OCI-LY7 (cell line): Measurements from ENCODE around the gene FSD1L. TPM values are rescaled to one million over a fixed set of nuclear protein-coding genes. Genes with fewer than 3 reads are reported as not detected.

Experiments
- BruUV-seq: library from RNA; stranded (reverse); fragments of 400-500 nt; replicated peaks from 2 replicates; lab custom pipeline; 2021; lab: Mats Ljungman, UMichigan
- CTCF ChIA-PET: fragments of 300-600 bp; sonication (Branson Sonifier 250); formaldehyde crosslinking; loops from one replicate; lab custom pipeline; 2022; ENCODE audit warnings: antibody characterized with exemption; ENCODE audit not compliant: unreplicated experiment; lab: Charles Lee
- POLR2A ChIA-PET: fragments of 300-600 bp; sonication (Branson Sonifier 250); formaldehyde crosslinking; loops from one replicate; lab custom pipeline; 2022; ENCODE audit warnings: antibody characterized with exemption; lab: Charles Lee
- DNase-seq: peaks from one replicate; pipeline ENCODE4 v3.0.0-alpha.2; 2015; ENCODE audit warnings: low spot score
- H2AFZ ChIP-seq: fragments of 200-600 bp; sonication (generic), shearing (Covaris generic); 2 replicates; pipeline ENCODE4 v1.6.1; 2014; ENCODE audit warnings: mild to moderate bottlenecking, antibody characterized with exemption, low read length, moderate library complexity
- H3K27ac ChIP-seq: fragments of 200-600 bp; sonication (generic); 2 replicates; pipeline ENCODE4 v1.5.1; 2014; ENCODE audit warnings: mixed run types, low read depth, mild to moderate bottlenecking, moderate library complexity, low read length, inconsistent platforms; ENCODE audit not compliant: poor library complexity, severe bottlenecking
- H3K36me3 ChIP-seq: fragments of 200-600 bp; sonication (generic); 2 replicates; pipeline ENCODE4 v1.6.1; 2014; ENCODE audit warnings: mild to moderate bottlenecking, antibody characterized with exemption, low read length, moderate library complexity, mixed read lengths; ENCODE audit not compliant: insufficient read depth
- H3K4me1 ChIP-seq: fragments of 200-600 bp; sonication (generic); 2 replicates; pipeline ENCODE4 v1.5.1; 2014; ENCODE audit warnings: mild to moderate bottlenecking, low read length; ENCODE audit not compliant: insufficient read depth, poor library complexity, severe bottlenecking
- H3K4me2 ChIP-seq: fragments of 200-600 bp; sonication (generic); 2 replicates; pipeline ENCODE4 v1.6.1; 2014; ENCODE audit warnings: mild to moderate bottlenecking, low read length
- H3K4me3 ChIP-seq: fragments of 200-600 bp; sonication (generic); 2 replicates; pipeline ENCODE4 v1.5.1; 2014; ENCODE audit warnings: mild to moderate bottlenecking, low read depth, low read length; ENCODE audit not compliant: poor library complexity, severe bottlenecking
- H3K79me2 ChIP-seq: fragments of 200-600 bp; sonication (generic); 2 replicates; pipeline ENCODE4 v1.6.1; 2016; ENCODE audit warnings: low read depth, mild to moderate bottlenecking, low read length, moderate library complexity, mixed read lengths; ENCODE audit not compliant: insufficient read depth
- H3K9me2 ChIP-seq: fragments of 200-600 bp; sonication (generic); 2 replicates; pipeline ENCODE4 v1.6.1; 2016; ENCODE audit warnings: mild to moderate bottlenecking, low read length, mixed read lengths; ENCODE audit not compliant: insufficient read depth
- H3K9me3 ChIP-seq: fragments of 200-600 bp; sonication (generic); 2 replicates; pipeline ENCODE4 v1.6.1; 2014; ENCODE audit warnings: mild to moderate bottlenecking, mixed run types, low read length, mixed read lengths
- H4K20me1 ChIP-seq: fragments of 200-600 bp; sonication (generic); 2 replicates; pipeline ENCODE4 v1.6.1; 2014; ENCODE audit warnings: mild to moderate bottlenecking, antibody characterized with exemption, low read length, moderate library complexity, mixed read lengths; ENCODE audit not compliant: insufficient read depth
- CTCF ChIP-seq: fragments of 200-600 bp; sonication (generic); conservative IDR thresholded peaks from 2 replicates; pipeline ENCODE4 v1.5.1; 2014; ENCODE audit warnings: mild to moderate bottlenecking, antibody characterized with exemption, low read length, moderate library complexity, mixed read lengths
- EZH2phosphoT487 ChIP-seq: fragments of 200-600 bp; sonication (generic); IDR thresholded peaks from 2 replicates; pipeline ENCODE4 v1.6.1; 2018; ENCODE audit warnings: low read depth, borderline replicate concordance, mild to moderate bottlenecking, mixed run types, antibody characterized with exemption, low read length, moderate library complexity, mixed read lengths
- intact Hi-C: fragments of 100-400 bp; cut with micrococcal nuclease; formaldehyde crosslinking; loops from one replicate; pipeline ENCODE4 v1.10.0; 2022; ENCODE audit not compliant: unreplicated experiment
- total RNA-seq, 2 experiments: library from RNA; depleted of rRNA in 1 of 2; stranded (reverse); fragments of >200 nt in 1 of 2; shearing (Covaris generic) in 1 of 2; gene quantifications; 2 replicates each; pipeline ENCODE4 v1.2.3, GENCODE V29; 2014 to 2022

The FSD1L gene
- total RNA-seq, 2 experiments from 2014 or later, result 4.4 to 7.9 TPM

- intact Hi-C loops, result no loop called here
- no peak overlapping the region for H3K4me2 ChIP-seq
- H3K4me1 ChIP-seq, result no peaks in the 10 kb centered on the region
- POLR2A ChIA-PET, result no interaction called here
- H3K27ac ChIP-seq, result no peak overlapping the region
- H4K20me1 ChIP-seq, result no peaks in the 10 kb centered on the region
- no TSS peak for BruUV-seq
- no peak overlapping the region for H2AFZ ChIP-seq
- no peak overlapping the region for H3K4me3 ChIP-seq
- no peak for DNase-seq
- TF ChIP-seq CTCF (no peak), EZH2phosphoT487 (no peak)
- peaks cover 43% of the 10 kb centered on the region for H3K36me3 ChIP-seq
- CTCF ChIA-PET, result no interaction called here
- no peaks in the 10 kb centered on the region for H3K9me3 ChIP-seq
- H3K9me2 ChIP-seq, result peaks cover 3% of the 10 kb centered on the region; the same call in 1 of the 2 replicates
- no peaks in the 10 kb centered on the region for H3K79me2 ChIP-seq
Measured at GRCh38 chr9:105466898-105467455, 19.1 kb downstream of the FSD1L start.

GRCh38 chr9:105468875-105469274 is 21.0 kb downstream of the FSD1L start:
- Histone ChIP-seq H3K27ac (no peak overlapping the region), H4K20me1 (no peaks in the 10 kb centered on the region), H3K9me2 (no peaks in the 10 kb centered on the region), H3K4me1 (no peaks in the 10 kb centered on the region), H3K4me3 (no peak overlapping the region), H3K4me2 (no peak overlapping the region), H2AFZ (no peak overlapping the region), H3K9me3 (no peaks in the 10 kb centered on the region), H3K36me3 (peaks cover 42% of the 10 kb centered on the region), H3K79me2 (no peaks in the 10 kb centered on the region)
- TF ChIP-seq CTCF (no peak), EZH2phosphoT487 (no peak)
- BruUV-seq, result no TSS peak
- CTCF ChIA-PET, result no interaction called here
- no peak for DNase-seq
- POLR2A ChIA-PET, result no interaction called here
- intact Hi-C loops, result no loop called here

GRCh38 chr9:105473221-105473620 is 25.4 kb downstream of the FSD1L start:
- Histone ChIP-seq H3K9me2 (no peaks in the 10 kb centered on the region), H4K20me1 (no peaks in the 10 kb centered on the region), H3K4me3 (no peak overlapping the region), H3K36me3 (peaks cover 22% of the 10 kb centered on the region), H3K4me2 (no peak overlapping the region), H3K9me3 (no peaks in the 10 kb centered on the region), H3K27ac (no peak overlapping the region), H2AFZ (no peak overlapping the region), H3K4me1 (no peaks in the 10 kb centered on the region), H3K79me2 (no peaks in the 10 kb centered on the region)
- intact Hi-C loops, result no loop called here
- no TSS peak for BruUV-seq
- DNase-seq, result no peak
- ChIA-PET POLR2A (interaction anchor here (0.7 to 1.2 kb wide), 5 partner anchors 10 to 613 kb away, joined by 3 to 4 read pairs (median 3); no protein-coding TSS in a partner anchor), CTCF (no interaction called here)
- TF ChIP-seq EZH2phosphoT487, result no peak
- TF ChIP-seq CTCF, result no peak
